ENCODE measurements around the gene DENND4A.
A peak's percentile ranks its signal among the peaks of the same experiment; 100 is the strongest.

DENND4A gene

GRCh38 chr15:65792138-65792987 is at the start of gene DENND4A:
Gene DENND4A (minus strand): TSS chr15:65792293. CDS start chr15:65756450, 35,843 bp downstream.
- TF ChIP-seq, protein P1, sequence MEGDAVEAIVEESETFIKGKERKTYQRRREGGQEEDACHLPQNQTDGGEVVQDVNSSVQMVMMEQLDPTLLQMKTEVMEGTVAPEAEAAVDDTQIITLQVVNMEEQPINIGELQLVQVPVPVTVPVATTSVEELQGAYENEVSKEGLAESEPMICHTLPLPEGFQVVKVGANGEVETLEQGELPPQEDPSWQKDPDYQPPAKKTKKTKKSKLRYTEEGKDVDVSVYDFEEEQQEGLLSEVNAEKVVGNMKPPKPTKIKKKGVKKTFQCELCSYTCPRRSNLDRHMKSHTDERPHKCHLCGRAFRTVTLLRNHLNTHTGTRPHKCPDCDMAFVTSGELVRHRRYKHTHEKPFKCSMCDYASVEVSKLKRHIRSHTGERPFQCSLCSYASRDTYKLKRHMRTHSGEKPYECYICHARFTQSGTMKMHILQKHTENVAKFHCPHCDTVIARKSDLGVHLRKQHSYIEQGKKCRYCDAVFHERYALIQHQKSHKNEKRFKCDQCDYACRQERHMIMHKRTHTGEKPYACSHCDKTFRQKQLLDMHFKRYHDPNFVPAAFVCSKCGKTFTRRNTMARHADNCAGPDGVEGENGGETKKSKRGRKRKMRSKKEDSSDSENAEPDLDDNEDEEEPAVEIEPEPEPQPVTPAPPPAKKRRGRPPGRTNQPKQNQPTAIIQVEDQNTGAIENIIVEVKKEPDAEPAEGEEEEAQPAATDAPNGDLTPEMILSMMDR (IDR thresholded peaks at IDR 0.05; ENCODE audit: borderline replicate concordance, insufficient read depth, low read depth, low read length), result no peak
- peak within 1 kb of the TSS; percentile 87 for H3K4me3 ChIP-seq (ENCODE audit: low read depth, low read length)

- TF ChIP-seq, protein P1 (IDR thresholded peaks at IDR 0.05; ENCODE audit: borderline replicate concordance, insufficient read depth, low read depth, low read length), result no peak
- H3K4me3 ChIP-seq (ENCODE audit: low read depth, low read length), result no peak overlapping the region
Measured at GRCh38 chr15:65841121-65841930, 49.2 kb upstream of the DENND4A start.

GRCh38 chr15:65839985-65840384 is 47.9 kb upstream of the DENND4A start:
- TF ChIP-seq, protein P1 (IDR thresholded peaks at IDR 0.05; ENCODE audit: borderline replicate concordance, insufficient read depth, low read depth, low read length), result no peak
- H3K4me3 ChIP-seq (ENCODE audit: low read depth, low read length), result no peak overlapping the region

DNA sequence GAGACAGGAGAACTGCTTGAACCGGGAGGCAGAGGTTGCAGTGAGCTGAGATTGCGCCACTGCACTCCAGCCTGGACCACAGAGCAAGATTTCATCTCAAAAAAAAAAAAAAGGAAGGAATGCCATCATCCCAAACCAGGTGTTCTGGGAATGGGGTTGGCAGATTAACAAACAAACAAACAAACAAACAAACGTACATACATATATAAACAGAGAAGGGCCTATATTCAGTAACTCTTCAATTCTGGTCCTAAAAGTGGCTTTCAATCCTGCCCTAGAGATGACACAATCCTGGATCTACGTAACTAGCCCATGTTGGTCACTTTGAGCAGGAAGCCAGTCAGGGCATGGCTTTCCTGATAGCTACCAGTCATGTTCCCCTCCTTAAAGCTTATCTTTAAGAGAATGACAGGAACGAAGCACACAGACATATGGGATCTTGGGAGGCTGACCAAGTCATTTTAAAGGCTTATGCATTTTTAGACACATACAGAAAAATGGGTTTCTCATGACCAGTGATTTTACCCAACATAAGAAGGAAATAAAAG is 47.3 kb upstream of the DENND4A start:
- no peak overlapping the region for H3K4me3 ChIP-seq (ENCODE audit: low read depth, low read length)
- TF ChIP-seq, protein P1 (IDR thresholded peaks at IDR 0.05; ENCODE audit: borderline replicate concordance, insufficient read depth, low read depth, low read length), result no peak

DNA sequence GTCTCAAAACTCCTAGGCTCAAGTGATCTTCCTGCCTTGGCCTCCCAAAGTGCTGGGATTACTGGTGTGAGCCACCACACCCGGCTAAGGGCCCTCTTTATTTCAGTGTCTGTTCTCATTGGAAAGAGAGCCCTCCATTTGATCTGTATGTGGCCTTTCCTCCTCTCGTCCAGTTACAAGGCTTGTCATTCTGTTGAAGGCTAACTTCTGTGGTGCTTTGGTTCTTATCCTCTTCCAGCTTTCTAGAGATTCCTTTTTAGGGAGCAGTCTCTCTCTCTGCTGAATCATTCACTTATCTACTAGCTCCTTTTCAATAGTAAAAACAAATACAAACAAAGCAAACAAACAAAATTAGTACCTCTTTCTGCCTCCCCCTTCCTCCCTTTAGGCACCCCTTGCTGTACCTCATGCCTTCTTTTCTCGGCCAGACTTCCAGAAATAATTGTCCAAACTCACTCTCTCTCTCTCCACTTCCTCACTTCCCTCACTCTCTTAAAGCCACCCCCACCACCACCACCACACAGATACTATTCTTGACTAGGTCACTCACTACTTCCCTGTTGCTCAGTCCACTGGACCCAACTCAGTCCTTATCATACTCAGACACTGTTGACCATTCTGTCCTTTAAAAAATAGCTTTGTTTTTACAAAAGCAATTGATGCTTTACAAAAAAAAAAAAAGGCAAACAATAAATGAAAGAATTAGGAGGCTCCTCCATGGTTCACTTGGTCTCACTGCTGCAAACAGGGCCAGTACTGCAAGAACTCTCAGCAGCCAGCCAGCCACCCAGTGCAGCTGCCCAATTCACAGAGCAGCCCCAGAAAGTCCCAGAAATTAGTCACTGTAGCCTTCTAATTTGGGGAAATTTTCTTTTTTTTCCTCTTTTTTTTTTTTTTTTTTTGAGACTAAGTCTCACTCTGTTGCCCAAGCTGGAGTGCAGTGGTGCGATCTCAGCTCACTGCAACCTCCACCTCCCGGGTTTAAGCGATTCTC is 45.5 kb upstream of the DENND4A start:
- TF ChIP-seq, protein P1 (IDR thresholded peaks at IDR 0.05; ENCODE audit: borderline replicate concordance, insufficient read depth, low read depth, low read length), result no peak
- no peak overlapping the region for H3K4me3 ChIP-seq (ENCODE audit: low read depth, low read length)

- H3K4me3 ChIP-seq (ENCODE audit: low read depth, low read length), result no peak overlapping the region
Measured at GRCh38 chr15:65836665-65837064, 44.6 kb upstream of the DENND4A start.

More at GRCh38 chr15:65836665-65837064, 44.6 kb upstream of the DENND4A start:
- TF ChIP-seq, protein P1 (IDR thresholded peaks at IDR 0.05; ENCODE audit: borderline replicate concordance, insufficient read depth, low read depth, low read length), result peak; percentile 44; the same call in 1 of the 2 replicates
